Measurements from ENCODE around the gene TEX101. TPM values are rescaled to one million over a fixed set of nuclear protein-coding genes. Genes with fewer than 3 reads are reported as not detected.

Gene TEX101
- total RNA-seq, 4 donors from 2014 or later = not detected

DNA sequence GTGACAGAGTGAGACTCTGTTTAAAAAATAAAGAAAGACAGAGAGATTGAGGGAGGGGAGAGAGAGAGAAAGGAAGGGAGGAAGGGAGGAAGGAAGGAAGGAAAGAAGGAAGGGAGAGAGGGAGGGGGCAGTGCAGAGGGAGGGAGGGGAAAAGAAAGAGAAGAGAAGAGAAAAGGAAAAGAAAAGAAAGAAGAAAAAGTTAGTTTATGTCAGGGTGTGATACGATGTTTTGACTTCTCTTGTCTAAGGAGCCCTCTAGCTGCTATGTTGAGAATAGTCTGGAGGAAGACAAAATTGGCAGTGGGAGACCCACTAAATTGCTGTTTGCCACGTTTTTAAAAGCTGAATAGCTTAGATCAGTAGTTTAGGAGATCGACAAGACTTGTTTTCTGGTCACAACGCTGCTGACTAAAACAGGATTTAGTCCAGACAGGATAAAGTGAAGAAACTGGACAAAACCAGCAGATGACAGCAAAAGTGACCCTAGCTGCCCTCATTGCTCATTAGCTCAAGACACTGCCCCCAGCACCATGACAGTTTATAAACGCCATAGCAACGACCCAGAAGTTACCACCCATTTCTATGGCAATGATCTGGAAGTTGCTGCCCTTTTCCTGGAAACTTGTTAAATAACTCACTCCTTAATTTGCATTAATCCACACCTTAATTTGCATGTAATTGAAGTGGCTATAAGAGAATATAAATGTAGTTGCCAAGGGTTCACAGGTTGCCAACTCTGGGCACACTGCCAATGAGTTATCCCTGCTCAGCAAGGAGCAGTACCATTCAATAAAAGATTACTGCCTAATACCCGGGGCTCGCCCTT lies 11.1 kb downstream of the TEX101 start:
- no peak for DNase-seq (ENCODE audit: low spot score in 2 of 2)
- Histone ChIP-seq H3K9me3 (no peaks in the 10 kb centered on the region), H3K4me1 (peaks cover 8% of the 10 kb centered on the region), H3K27ac (no peak overlapping the region), H3K27me3 (no peaks in the 10 kb centered on the region), H3K36me3 (no peaks in the 10 kb centered on the region), H3K4me3 (no peak overlapping the region)
- WGBS = 20% methylated on average over 8 of the region's 8 CpGs
- TF ChIP-seq, protein P1, sequence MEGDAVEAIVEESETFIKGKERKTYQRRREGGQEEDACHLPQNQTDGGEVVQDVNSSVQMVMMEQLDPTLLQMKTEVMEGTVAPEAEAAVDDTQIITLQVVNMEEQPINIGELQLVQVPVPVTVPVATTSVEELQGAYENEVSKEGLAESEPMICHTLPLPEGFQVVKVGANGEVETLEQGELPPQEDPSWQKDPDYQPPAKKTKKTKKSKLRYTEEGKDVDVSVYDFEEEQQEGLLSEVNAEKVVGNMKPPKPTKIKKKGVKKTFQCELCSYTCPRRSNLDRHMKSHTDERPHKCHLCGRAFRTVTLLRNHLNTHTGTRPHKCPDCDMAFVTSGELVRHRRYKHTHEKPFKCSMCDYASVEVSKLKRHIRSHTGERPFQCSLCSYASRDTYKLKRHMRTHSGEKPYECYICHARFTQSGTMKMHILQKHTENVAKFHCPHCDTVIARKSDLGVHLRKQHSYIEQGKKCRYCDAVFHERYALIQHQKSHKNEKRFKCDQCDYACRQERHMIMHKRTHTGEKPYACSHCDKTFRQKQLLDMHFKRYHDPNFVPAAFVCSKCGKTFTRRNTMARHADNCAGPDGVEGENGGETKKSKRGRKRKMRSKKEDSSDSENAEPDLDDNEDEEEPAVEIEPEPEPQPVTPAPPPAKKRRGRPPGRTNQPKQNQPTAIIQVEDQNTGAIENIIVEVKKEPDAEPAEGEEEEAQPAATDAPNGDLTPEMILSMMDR (IDR thresholded peaks at IDR 0.05) = peak in 1 of 2 donors; percentile 28
- TF ChIP-seq EP300 (IDR thresholded peaks at IDR 0.05) = no peak
- TF ChIP-seq POLR2A (IDR thresholded peaks at IDR 0.05) = no peak
- peak in 1 of 3 donors; percentile 20 for TF ChIP-seq POLR2AphosphoS5 (IDR thresholded peaks at IDR 0.05)

DNA sequence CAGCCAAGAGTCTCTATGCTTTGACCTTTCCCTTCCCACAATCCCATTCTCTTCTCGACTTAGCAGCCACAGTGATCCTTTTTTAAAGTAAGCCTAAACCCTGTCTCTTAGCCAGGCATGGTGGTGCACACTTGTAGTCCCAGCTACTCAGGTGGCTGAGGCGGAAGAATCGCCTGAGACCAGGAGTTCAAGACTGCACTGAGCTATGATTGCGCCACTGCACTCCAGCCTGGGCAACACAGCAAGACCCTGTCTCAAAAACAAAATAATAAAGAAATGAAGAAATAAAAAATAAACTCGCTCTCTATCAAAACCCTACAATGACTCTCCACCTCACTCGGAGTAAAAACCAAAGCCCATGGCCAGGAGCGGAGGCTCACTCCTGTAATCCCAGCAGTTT lies 14.7 kb downstream of the TEX101 start:
- H3K27me3 ChIP-seq = no peaks in the 10 kb centered on the region
- H3K36me3 ChIP-seq = no peaks in the 10 kb centered on the region
- DNase-seq (ENCODE audit: low spot score in 2 of 2) = no peak
- H3K27ac ChIP-seq = no peak overlapping the region
- TF ChIP-seq POLR2AphosphoS5 (IDR thresholded peaks at IDR 0.05) (no peak), POLR2A (IDR thresholded peaks at IDR 0.05) (no peak), EP300 (IDR thresholded peaks at IDR 0.05) (no peak)
- TF ChIP-seq, protein P1 (IDR thresholded peaks at IDR 0.05) = no peak
- H3K4me3 ChIP-seq = no peak overlapping the region
- no peaks in the 10 kb centered on the region for H3K9me3 ChIP-seq
- WGBS = 87% methylated on average over 7 of the region's 7 CpGs
- H3K4me1 ChIP-seq = peaks cover 16% of the 10 kb centered on the region

DNA sequence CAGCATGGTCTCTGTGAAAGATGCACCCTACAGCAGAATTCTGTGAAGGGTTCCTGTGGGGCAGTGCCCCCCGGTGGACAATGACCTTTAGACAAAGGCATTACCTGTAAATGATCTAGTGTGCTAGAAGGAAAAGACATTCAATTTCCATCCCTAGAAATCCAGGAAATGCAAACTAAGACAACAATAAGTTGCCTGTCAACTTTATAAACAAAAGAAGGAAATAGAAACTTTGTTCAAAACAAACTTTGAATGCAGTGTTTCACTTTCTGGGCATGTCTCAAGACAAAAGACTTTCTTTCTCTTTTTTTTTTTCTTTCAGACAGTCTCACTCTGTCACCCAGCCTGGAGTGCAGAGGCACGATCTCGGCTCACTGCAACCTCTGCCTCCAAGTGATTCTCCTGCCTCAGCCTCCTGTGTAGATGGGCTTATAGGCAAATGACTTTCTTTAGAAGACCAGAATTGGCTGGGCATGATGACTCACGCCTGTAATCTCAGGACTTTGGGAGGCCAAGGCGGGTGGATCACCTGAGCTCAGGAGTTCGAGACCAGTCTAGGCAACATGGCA lies 15.5 kb downstream of the TEX101 start:
- Histone ChIP-seq H3K27me3 (no peaks in the 10 kb centered on the region), H3K4me3 (no peak overlapping the region), H3K36me3 (no peaks in the 10 kb centered on the region), H3K27ac (no peak overlapping the region), H3K9me3 (no peaks in the 10 kb centered on the region), H3K4me1 (peaks cover 15% of the 10 kb centered on the region)
- no peak for DNase-seq (ENCODE audit: low spot score in 2 of 2)
- TF ChIP-seq, protein P1 (IDR thresholded peaks at IDR 0.05) = no peak
- no peak for TF ChIP-seq POLR2A (IDR thresholded peaks at IDR 0.05)
- no peak for TF ChIP-seq POLR2AphosphoS5 (IDR thresholded peaks at IDR 0.05)
- no peak for TF ChIP-seq EP300 (IDR thresholded peaks at IDR 0.05)
- WGBS = 41% methylated on average over 6 of the region's 6 CpGs

DNA sequence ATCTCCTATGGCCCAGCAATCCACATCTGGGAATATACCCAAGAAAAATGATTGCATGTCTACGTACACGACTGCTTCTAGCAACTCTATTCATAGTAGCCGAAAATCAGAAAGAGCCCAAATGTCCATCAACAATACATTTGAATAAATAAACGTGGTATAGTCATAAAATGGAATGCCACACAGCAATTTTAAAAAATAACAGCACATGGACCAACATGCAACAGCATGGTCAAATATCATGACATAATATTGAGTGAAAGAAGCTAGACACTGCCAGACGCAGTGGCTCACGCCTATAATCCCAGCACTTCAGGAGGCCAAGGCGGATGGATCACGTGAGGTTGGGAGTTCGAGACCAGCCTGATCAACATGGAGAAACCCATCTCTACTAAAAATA lies 16.3 kb downstream of the TEX101 start:
- DNase-seq (ENCODE audit: low spot score in 2 of 2) = no peak
- H3K36me3 ChIP-seq = no peaks in the 10 kb centered on the region
- no peak overlapping the region for H3K4me3 ChIP-seq
- no peaks in the 10 kb centered on the region for H3K9me3 ChIP-seq
- H3K27me3 ChIP-seq = no peaks in the 10 kb centered on the region
- 61% methylated on average over 9 of the region's 9 CpGs for WGBS
- no peak overlapping the region for H3K27ac ChIP-seq
- peaks cover 8% of the 10 kb centered on the region for H3K4me1 ChIP-seq
- TF ChIP-seq POLR2AphosphoS5 (IDR thresholded peaks at IDR 0.05) (no peak), POLR2A (IDR thresholded peaks at IDR 0.05) (no peak), EP300 (IDR thresholded peaks at IDR 0.05) (no peak)
- TF ChIP-seq, protein P1 (IDR thresholded peaks at IDR 0.05) = no peak

DNA sequence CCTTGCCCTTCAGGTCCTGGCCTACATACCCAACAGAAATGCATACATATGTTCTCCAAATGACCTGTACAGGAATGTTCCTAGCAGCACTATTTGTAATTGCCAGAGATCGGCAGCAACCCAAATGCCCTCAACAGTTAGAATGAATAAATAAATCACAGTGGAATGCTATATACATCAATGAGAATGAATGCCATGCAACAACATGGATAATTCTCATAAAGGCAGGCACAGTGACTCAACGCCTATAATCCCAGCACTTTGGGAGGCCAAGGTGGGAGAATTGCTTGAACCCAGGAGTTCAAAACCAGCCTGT lies 18.6 kb downstream of the TEX101 start:
- 62% methylated on average over 2 of the region's 2 CpGs for WGBS
- Histone ChIP-seq H3K27me3 (no peaks in the 10 kb centered on the region), H3K27ac (no peak overlapping the region), H3K4me3 (no peak overlapping the region), H3K36me3 (no peaks in the 10 kb centered on the region), H3K9me3 (no peaks in the 10 kb centered on the region), H3K4me1 (peaks cover 14% of the 10 kb centered on the region)
- TF ChIP-seq, protein P1 (IDR thresholded peaks at IDR 0.05) = no peak
- no peak for TF ChIP-seq EP300 (IDR thresholded peaks at IDR 0.05)
- DNase-seq (ENCODE audit: low spot score in 2 of 2) = no peak
